ENCODE measurements around the gene GARIN5B.

GRCh38 chr19:55355213-55355821 lies 7.7 kb downstream of the GARIN5B start:
- no peak for TF ChIP-seq ZFP30 (CRISPR knock-in tag; IDR thresholded peaks at IDR 0.05)
- no peak for TF ChIP-seq RARB (CRISPR knock-in tag; IDR thresholded peaks at IDR 0.05)
- no peak for TF ChIP-seq ZFP3 (CRISPR knock-in tag; IDR thresholded peaks at IDR 0.05)
- TF ChIP-seq PATZ1 (CRISPR knock-in tag; IDR thresholded peaks at IDR 0.05; ENCODE audit: borderline replicate concordance): no peak
- no peak for TF ChIP-seq ESRRG (CRISPR knock-in tag; IDR thresholded peaks at IDR 0.05)
- TF ChIP-seq TCF4 (CRISPR knock-in tag; IDR thresholded peaks at IDR 0.05; ENCODE audit: borderline replicate concordance): no peak
- no peak for TF ChIP-seq GLIS3 (CRISPR knock-in tag; IDR thresholded peaks at IDR 0.05)
- no peak for TF ChIP-seq ZC3H10 (CRISPR knock-in tag; IDR thresholded peaks at IDR 0.05)
- TF ChIP-seq ZNF565 (CRISPR knock-in tag; conservative IDR thresholded peaks at IDR 0.05; ENCODE audit: low read depth): no peak
- no peak for TF ChIP-seq CREB5 (CRISPR knock-in tag; IDR thresholded peaks at IDR 0.05; ENCODE audit: low read depth)
- no peak for TF ChIP-seq ZNF8 (CRISPR knock-in tag; IDR thresholded peaks at IDR 0.05)
- no peak for TF ChIP-seq ZNF70 (CRISPR knock-in tag; IDR thresholded peaks at IDR 0.05)
